Gastroesophageal sphincter (tissue), 3 donors: Measurements from ENCODE around the gene ABL1.

Experiments used
- EP300 ChIP-seq: sonication (generic); formaldehyde crosslinking; IDR thresholded peaks from one replicate; pipeline ENCODE4 v1.6.1; 2017; ENCODE audit warnings: antibody characterized with exemption, mild to moderate bottlenecking
- POLR2A ChIP-seq, 2 donors: fragments of 450-650 bp; IDR thresholded peaks; one replicate each; pipeline ENCODE4 v1.6.1; 2017; ENCODE audit warnings: antibody characterized with exemption in 2 of 2, mild to moderate bottlenecking in 2 of 2, moderate library complexity in 1 of 2
- POLR2AphosphoS5 ChIP-seq: sonication (generic); formaldehyde crosslinking; IDR thresholded peaks from one replicate; pipeline ENCODE4 v1.6.1; 2017; ENCODE audit warnings: antibody characterized with exemption
- TF ChIP-seq, protein P1 (sequence below), 4 experiments: fragments of 200-600 bp in 2 of 4; fragments of 450-650 bp in 2 of 4; sonication (generic) in 1 of 4; IDR thresholded peaks; one replicate each; pipeline ENCODE4 v1.5.1; 2017 to 2019; ENCODE audit warnings: antibody characterized with exemption in 4 of 4, mild to moderate bottlenecking in 2 of 4, moderate library complexity in 2 of 4

DNA sequence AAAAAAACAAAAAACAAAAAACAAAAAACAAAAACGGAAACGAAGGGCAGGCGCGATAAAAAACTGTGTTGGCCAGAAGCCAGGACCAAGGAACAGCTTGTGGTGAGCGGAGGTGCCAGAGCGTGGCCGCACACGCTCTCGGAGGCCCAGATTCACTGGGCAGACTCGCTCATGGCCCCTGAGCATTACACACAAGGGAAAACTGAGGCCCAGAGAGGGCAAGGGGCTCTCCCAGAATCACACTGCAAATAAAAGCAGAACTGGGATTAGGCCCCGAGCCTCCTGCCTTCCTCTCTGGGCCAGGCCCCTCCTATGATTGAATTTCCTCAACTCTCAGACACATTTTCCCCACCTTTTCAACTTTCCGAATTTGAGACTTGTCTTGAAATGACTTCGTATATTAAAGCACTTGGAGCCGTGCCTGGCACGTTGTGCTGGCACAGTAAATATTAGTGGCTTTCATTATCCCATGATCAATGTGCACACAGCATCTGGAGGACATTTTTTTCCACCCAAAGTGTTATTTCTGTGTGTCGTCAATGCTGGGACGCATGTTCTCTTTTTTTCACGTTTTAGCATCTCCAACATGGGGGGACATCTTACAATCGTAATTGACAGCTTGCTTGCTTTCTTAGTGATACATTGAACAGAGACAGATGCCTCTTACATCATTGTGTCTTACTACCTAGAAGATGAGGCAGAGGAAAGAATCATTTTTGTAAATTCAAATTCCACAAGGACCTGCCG, 96.6 kb downstream of the ABL1 start:
- TF ChIP-seq, protein P1, sequence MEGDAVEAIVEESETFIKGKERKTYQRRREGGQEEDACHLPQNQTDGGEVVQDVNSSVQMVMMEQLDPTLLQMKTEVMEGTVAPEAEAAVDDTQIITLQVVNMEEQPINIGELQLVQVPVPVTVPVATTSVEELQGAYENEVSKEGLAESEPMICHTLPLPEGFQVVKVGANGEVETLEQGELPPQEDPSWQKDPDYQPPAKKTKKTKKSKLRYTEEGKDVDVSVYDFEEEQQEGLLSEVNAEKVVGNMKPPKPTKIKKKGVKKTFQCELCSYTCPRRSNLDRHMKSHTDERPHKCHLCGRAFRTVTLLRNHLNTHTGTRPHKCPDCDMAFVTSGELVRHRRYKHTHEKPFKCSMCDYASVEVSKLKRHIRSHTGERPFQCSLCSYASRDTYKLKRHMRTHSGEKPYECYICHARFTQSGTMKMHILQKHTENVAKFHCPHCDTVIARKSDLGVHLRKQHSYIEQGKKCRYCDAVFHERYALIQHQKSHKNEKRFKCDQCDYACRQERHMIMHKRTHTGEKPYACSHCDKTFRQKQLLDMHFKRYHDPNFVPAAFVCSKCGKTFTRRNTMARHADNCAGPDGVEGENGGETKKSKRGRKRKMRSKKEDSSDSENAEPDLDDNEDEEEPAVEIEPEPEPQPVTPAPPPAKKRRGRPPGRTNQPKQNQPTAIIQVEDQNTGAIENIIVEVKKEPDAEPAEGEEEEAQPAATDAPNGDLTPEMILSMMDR (IDR thresholded peaks at IDR 0.05), result no peak
- TF ChIP-seq POLR2AphosphoS5 (no peak), POLR2A (IDR thresholded peaks at IDR 0.05) (no peak), EP300 (no peak)
